GM18867 (cell line): ENCODE measurements around the gene OTUD7B.

Source experiments
- ATAC-seq: cut with Tn5 transposase; IDR thresholded peaks from one replicate; pipeline ENCODE4 v1.9.1; 2021; ENCODE audit warnings: mild to moderate bottlenecking, moderate library complexity; ENCODE audit not compliant: unreplicated experiment

Gene OTUD7B

GRCh38 chr1:149925751-149926150 is 84.8 kb downstream of the OTUD7B start:
- ATAC-seq, result no peak

GRCh38 chr1:149925345-149925744 is 85.2 kb downstream of the OTUD7B start:
- no peak for ATAC-seq

GRCh38 chr1:149923626-149924025 is 86.9 kb downstream of the OTUD7B start:
- no peak for ATAC-seq

- no peak for ATAC-seq
These were observed 92.9 kb downstream of the OTUD7B start, which contains the start of gene SV2A for GRCh38 chr1:149917571-149918144. Gene SV2A, minus strand, starts transcription at chr1:149917844. Its CDS starts 4,004 bp downstream, at chr1:149913840.

DNA sequence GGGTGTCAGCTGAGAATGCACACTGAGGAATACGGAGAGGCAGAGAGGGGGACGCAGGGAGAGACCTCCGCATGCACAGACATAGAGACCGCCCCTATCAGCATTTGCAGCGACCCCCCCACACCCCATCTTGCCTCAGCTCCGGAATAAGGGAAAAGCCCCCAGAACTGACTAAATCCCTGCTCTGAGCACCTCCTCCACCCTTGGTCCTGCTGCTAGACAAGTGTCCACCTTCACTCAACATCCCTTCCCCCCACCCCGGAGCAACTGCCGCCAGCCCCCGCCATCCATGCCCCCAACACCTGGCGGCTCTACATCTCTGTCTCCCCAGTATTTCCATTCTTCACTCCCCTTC is 93.7 kb downstream of the OTUD7B start:
- no peak for ATAC-seq

GRCh38 chr1:149916193-149916897 is 94.2 kb downstream of the OTUD7B start:
- no peak for ATAC-seq

DNA sequence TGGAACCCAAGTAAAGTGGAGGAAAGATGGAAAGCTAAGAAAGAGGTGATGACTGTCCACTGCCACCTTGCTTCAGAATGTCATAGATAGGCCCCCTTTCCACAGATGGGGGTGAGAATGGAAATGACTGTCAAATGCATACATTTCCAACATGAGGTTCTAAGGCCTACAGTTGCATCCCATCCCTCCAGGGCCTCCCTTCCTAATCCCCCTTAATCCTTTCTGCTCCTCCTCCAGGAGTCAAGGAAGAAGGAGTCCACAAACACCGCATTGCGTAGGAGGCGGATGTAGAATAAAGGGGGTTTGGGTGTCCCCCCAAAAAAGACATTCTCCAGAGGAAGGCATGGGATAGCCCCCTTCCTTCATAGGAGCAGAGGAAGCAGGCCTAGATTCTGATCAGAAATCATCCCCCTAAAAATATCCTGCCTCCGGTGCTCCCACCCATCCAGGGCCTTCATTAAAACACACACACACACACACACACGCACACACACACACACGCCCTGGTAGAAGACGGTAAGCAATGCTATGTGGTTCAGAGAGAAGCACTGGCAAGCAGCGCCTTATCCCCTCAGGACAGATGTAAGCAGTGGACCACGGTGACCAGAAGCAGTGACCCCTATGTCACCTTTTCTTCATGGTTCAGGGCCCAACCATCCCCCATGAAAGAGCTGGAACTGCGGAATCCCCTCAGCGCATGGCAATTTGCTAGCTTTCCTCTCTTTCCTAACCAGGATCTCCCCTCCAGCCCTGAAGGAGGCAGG is 94.9 kb downstream of the OTUD7B start:
- no peak for ATAC-seq

DNA sequence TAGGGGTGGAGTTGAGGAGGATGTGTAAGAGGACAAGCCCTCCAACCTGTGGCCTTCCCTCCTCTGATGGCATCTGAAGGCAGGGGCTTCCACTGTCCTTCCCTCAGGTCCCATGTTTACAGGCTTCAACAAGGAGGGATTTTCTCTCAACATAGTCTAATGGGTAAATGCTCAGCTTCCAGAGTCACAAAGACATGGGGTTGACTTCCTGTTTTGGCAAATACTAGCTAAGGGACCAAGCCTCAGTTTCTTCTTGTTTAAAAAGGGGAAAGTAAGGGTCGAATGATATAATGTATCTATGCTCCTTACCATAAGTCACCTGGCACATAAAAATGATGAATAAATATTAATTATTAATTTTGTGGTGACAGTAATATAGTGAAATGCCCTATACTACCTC is 96.0 kb downstream of the OTUD7B start:
- no peak for ATAC-seq

- ATAC-seq, result no peak
These were observed 103.9 kb downstream of the OTUD7B start for GRCh38 chr1:149906570-149907075.

- ATAC-seq, result no peak
These were observed 106.6 kb downstream of the OTUD7B start for GRCh38 chr1:149903836-149904491.

DNA sequence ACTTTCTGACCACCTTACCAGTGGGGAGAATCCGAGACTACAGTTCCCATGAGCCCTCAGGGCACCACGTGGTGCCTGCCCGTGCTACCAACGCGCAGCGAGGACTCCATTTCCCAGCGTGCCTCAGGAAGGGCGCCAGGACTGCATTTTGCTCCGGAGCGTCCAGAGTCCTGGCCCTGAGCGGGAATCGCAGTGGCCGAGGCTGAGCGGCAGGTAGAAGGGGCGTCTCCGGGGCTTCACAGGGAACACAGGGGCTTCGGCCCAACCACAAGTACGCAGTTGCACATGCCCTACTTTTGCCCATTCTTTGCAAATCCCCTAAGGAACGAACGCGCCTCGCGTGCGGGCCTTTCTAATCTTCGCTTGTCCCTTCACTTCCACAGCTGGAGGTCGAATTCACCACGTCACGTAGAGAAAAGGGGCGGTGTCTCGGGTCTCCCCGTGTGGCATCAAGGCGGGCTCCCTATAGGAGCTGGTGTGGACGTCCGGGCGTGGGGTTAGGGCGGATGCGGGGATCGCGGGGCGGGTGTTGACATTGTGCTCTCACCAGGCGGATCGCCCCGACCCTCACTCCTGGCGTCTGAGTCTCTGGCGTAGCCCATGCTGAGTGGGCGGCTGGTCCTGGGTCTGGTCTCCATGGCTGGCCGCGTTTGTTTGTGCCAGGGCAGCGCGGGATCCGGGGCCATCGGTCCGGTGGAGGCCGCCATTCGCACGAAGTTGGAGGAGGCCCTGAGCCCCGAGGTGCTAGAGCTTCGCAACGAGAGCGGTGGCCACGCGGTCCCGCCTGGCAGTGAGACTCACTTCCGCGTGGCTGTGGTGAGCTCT is 110.9 kb downstream of the OTUD7B start, which contains the start of gene BOLA1:
TSS of gene BOLA1 (plus strand) at position 109 of the 825 bp plus-strand sequence. CDS start at position 601, 492 bp downstream.
- ATAC-seq, result peak; percentile 96

DNA sequence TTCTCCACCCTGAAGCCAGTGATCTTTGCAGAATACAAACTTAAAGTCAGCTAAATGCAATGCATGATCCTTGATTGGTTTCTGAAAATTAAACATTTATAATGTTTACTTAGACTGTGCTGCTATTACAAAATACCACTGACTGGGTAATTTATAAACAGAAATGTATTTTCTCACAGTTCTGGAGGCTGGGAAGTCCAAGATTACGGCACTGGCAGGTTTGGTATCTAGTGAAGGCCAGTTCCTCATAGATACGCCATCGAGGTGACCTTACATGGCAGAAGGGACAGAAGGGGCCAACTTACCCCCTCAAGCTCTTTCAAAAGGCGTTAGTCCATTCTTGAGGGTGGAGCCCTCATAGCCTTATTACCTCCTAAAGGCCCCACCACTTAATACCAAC is 114.0 kb downstream of the OTUD7B start:
- ATAC-seq, result no peak

DNA sequence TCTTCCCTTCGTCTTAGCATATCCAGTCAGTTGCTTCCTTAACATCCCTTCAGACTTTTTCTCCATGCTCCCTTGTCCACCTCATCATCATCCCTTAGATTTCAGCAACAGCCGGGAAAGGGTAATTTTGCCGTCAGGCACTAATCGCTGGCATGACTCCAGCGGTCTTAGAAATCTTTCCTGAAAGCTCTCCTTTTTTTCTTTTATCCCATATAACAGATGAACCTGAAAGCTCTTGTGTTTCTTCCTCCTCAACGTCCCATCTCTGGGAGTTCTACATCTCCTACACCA is 121.6 kb downstream of the OTUD7B start:
- no peak for ATAC-seq

GRCh38 chr1:149888247-149888998 is 122.1 kb downstream of the OTUD7B start:
- peak; percentile 27 for ATAC-seq
